ENCODE measurements around the gene ATF4.

ATF4 gene

DNA sequence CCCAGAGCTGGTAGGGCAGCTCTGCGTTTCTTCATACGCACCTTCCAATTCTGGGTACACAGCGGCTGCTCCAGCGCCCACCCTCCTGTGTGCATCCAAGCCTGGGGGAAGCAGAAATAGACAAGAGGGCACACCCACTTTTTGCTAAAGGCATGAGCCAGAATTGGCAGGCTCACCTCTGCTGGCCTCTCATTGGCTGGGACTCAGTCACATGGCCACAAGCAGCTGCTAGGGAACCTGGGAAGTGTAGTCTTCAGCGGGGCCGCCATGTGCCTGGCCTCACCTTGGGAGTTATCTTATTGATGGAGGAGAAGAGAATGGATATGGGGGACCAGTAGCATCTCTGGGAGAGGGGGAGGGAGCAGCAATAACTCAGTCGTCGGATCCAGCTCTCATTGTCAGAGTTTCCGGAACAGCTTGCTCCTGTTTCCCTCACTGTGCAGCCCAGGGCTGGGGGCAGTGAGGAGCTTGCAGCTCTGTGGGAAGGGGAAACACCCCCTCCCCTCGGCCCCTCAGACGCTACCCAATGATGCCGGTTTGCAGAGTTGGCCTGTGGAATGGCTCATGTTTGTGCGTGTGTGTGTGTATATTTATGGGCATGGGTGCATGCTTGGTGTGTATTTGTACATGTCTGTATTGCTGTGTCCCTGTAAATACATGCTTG lies 30.1 kb upstream of the ATF4 start:
- TF ChIP-seq, protein P1, sequence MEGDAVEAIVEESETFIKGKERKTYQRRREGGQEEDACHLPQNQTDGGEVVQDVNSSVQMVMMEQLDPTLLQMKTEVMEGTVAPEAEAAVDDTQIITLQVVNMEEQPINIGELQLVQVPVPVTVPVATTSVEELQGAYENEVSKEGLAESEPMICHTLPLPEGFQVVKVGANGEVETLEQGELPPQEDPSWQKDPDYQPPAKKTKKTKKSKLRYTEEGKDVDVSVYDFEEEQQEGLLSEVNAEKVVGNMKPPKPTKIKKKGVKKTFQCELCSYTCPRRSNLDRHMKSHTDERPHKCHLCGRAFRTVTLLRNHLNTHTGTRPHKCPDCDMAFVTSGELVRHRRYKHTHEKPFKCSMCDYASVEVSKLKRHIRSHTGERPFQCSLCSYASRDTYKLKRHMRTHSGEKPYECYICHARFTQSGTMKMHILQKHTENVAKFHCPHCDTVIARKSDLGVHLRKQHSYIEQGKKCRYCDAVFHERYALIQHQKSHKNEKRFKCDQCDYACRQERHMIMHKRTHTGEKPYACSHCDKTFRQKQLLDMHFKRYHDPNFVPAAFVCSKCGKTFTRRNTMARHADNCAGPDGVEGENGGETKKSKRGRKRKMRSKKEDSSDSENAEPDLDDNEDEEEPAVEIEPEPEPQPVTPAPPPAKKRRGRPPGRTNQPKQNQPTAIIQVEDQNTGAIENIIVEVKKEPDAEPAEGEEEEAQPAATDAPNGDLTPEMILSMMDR (IDR thresholded peaks at IDR 0.05; ENCODE audit: extremely low read depth, missing control alignments): no peak
- DNase-seq (ENCODE audit: low spot score): peak; percentile 93

DNA sequence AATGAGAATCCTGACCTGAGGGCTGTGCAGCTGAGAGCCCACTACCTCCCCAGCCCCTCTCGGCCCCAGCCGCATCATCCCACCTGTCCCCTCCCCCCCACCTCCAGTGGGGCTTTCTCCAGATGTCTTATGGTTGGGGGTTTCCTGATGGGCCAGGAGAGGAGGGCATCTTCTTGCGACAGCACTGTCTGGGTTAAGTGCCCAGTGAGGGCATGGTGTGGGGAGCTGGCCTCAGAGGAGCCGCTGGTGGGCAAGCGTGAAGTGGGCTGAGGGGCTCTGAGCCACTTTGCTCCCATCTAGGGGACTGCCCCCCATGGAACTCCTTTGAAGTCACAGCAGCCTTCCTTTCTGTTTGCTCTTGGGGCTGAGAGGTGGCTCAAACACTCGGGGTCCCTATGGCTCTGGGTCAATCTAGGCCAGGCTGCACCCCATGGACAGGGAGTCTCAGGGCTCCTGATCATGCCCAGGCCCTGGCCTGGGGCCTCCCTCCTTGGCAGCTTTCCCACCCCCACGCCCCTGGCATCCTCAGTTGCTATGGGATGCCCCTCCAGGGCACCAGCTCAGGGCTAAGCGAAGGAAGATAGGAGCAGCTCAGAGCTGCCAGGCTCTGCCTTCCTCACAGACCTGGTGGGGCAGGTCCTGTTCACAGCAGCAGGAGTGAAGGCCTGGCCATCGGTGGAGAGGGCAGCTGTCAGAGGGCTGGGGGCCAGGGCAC lies 29.2 kb upstream of the ATF4 start:
- TF ChIP-seq, protein P1 (IDR thresholded peaks at IDR 0.05; ENCODE audit: extremely low read depth, missing control alignments): no peak
- DNase-seq (ENCODE audit: low spot score): no peak

DNA sequence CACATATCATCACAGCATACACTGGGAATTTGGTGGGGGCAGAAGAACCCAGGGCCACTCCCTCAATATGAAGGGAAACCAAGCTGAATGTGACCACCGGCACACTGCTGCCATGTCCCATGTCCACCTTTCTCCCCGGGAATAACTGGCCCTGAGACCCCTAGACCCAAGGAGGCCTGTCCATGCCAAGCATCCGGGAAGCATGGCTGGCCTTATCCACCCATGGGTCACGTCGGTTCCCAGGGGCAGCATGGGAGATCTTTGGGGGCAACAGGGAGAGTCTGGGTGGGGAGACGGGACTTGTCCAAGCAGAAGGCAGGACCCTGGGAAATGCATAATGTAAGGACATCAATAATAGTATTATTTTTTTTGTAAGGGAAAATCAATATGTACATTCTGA lies 28.7 kb upstream of the ATF4 start:
- TF ChIP-seq, protein P1 (IDR thresholded peaks at IDR 0.05; ENCODE audit: extremely low read depth, missing control alignments): no peak
- no peak for DNase-seq (ENCODE audit: low spot score)

DNA sequence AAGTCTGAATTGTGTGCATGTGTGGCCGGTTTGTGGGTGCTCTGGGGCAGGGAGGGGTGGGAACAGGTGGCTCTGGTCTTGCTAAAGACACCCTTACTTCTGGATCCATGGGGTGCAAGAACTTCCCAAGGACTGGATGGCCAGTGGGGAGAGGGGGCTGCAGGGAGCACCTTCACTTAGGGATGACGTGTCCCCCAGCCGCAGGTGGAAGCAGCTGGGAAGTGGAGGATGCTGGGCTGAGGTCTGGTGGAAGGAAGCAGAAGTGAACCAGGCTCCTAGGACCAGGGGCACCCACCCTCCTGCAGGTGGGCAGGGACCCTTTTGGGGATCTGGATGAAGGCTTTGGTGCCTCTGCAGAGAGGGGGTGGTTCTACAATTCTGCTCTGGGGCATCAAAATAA lies 28.2 kb upstream of the ATF4 start:
- no peak for DNase-seq (ENCODE audit: low spot score)
- TF ChIP-seq, protein P1 (IDR thresholded peaks at IDR 0.05; ENCODE audit: extremely low read depth, missing control alignments): no peak

DNA sequence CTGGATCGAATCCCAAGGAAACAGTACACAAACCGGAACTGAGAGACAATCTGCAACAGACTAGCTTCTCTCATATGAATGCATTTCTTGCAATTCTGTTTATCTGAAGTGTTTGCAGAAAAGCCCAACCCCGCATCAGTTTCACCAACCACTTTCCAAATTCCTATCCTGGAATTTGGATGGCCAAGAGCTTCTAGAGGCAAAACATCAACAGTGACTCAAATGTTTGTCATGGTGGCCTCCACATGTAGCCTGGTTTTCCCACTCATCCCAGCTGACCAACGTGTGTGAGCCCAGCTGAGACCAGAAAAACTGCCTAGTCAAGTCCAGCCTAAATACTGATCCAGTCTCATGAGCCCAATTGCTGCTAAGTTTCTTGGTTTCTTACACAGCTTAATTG lies 26.6 kb upstream of the ATF4 start:
- no peak for DNase-seq (ENCODE audit: low spot score)
- TF ChIP-seq, protein P1 (IDR thresholded peaks at IDR 0.05; ENCODE audit: extremely low read depth, missing control alignments): no peak

DNA sequence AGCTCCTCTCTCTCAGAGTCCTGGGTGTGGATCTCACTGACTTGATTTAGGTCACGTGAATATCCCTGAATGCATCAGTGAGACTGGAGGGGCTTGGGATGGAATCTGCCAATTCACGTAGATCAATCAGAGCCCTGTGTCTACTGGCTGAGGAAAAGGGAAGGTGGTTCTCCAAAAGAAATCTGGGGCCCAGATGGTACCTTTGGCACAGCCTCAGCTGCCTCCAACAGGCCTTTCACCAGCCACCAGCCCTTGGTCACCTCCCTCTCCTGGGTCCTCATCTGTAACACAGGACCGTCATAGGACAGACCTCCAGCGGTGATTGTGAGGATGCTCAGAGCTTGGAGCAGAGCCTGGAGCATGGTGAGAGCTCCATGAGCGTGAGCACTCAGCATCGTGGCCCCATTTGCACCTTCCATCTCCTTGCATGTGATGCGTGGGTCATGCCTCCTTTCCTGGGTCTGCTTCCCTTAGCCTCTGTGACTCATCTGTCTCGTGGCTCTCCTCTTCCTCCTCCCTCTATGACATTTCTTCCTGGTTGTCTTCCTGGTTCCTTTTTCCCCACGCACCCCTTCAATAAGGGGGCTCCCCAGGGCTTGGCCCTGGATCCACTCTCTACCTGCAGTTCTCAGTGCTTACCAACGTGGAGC lies 25.8 kb upstream of the ATF4 start:
- TF ChIP-seq, protein P1 (IDR thresholded peaks at IDR 0.05; ENCODE audit: extremely low read depth, missing control alignments): no peak
- no peak for DNase-seq (ENCODE audit: low spot score)
